Astrocyte of the cerebellum (primary cell): Measurements from ENCODE around the gene TSPO2.
A peak's percentile ranks its signal among the peaks of the same experiment; 100 is the strongest.
"Not testable (repeated sequence)": the region's sequence is repeated elsewhere in the genome, so short reads cannot be mapped to it uniquely, and the experiment has no call there.

Source experiments
- DNase-seq: peaks from one replicate; pipeline ENCODE4 v3.0.0-alpha.2; 2011; ENCODE audit warnings: low read depth
- H3K4me3 ChIP-seq: 2 replicates; pipeline ENCODE4 v1.5.1; 2011; ENCODE audit warnings: mild to moderate bottlenecking, low read depth, low read length, moderate library complexity
- CTCF ChIP-seq: IDR thresholded peaks from 2 replicates; pipeline ENCODE4 v1.5.1; 2012; ENCODE audit warnings: low read length, low read depth, moderate library complexity, mild to moderate bottlenecking; ENCODE audit errors: missing control alignments
- in situ Hi-C: cut with HindIII; loops from 2 replicates; pipeline ENCODE4 v1.10.0; 2017; ENCODE audit warnings: low sequenced_read_pairs

Gene TSPO2

GRCh38 chr6:41000248-41000647 lies 42.0 kb upstream of the TSPO2 start:
- H3K4me3 ChIP-seq, result no peak overlapping the region

GRCh38 chr6:41002168-41002567 lies 40.1 kb upstream of the TSPO2 start:
- H3K4me3 ChIP-seq, result no peak overlapping the region
- in situ Hi-C loops, result no loop called here
- TF ChIP-seq CTCF, result no peak
- no peak for DNase-seq

More at GRCh38 chr6:41000248-41000647, 42.0 kb upstream of the TSPO2 start:
- in situ Hi-C loops, result no loop called here
- no peak for DNase-seq
- TF ChIP-seq CTCF, result no peak

- DNase-seq, H3K4me3 ChIP-seq, in situ Hi-C loops: not testable (repeated sequence)
- TF ChIP-seq CTCF, result peak; percentile 52
Observed at GRCh38 chr6:41006217-41006616, 36.0 kb upstream of the TSPO2 start.

- H3K4me3 ChIP-seq, in situ Hi-C loops, DNase-seq: not testable (repeated sequence)
Observed at GRCh38 chr6:41006980-41007379, 35.3 kb upstream of the TSPO2 start.

GRCh38 chr6:41008011-41008410 lies 34.3 kb upstream of the TSPO2 start:
- no peak for DNase-seq
- no peak for TF ChIP-seq CTCF
- no peak overlapping the region for H3K4me3 ChIP-seq
- in situ Hi-C loops, result no loop called here

- in situ Hi-C loops, result no loop called here
- DNase-seq, result no peak
- H3K4me3 ChIP-seq, result no peak overlapping the region
- no peak for TF ChIP-seq CTCF
Observed at GRCh38 chr6:41009669-41010068, 32.6 kb upstream of the TSPO2 start.

- no peak for DNase-seq
- H3K4me3 ChIP-seq, result no peak overlapping the region
- no peak for TF ChIP-seq CTCF
- in situ Hi-C loops, result no loop called here
Observed at GRCh38 chr6:41011673-41012072, 30.6 kb upstream of the TSPO2 start.
